Stimulated activated CD4-positive, alpha-beta T cell treated with anti-CD3 and anti-CD28 coated beads, Interleukin-2, amount 100 ng/mL, for 24 hours (primary cell): ENCODE data around the gene RASGRP1.

Experiments used
- DNase-seq, 2 donors: peaks; one replicate each; pipeline ENCODE4 v3.0.0-alpha.2; 2020

RASGRP1 gene

DNA sequence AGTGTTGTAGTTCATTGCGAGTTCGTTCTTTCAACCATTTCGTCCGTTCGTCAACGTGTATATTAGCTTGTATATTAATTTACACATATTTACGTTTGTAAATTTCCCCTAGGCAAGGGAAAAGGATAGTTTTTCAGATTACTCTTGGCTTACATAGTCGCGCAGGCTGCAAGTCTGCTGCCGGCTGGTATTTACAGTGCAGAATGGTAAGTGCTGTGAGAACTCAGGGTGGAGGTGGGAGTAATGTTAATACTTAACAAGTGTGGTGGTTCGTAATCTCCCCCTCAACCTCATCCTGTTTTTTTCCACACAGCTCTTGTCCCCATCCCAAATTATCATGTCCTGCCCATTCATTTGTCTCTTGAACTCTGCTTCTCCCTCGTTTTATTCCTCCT is 109.9 kb downstream of the RASGRP1 start:
- DNase-seq = no peak

DNA sequence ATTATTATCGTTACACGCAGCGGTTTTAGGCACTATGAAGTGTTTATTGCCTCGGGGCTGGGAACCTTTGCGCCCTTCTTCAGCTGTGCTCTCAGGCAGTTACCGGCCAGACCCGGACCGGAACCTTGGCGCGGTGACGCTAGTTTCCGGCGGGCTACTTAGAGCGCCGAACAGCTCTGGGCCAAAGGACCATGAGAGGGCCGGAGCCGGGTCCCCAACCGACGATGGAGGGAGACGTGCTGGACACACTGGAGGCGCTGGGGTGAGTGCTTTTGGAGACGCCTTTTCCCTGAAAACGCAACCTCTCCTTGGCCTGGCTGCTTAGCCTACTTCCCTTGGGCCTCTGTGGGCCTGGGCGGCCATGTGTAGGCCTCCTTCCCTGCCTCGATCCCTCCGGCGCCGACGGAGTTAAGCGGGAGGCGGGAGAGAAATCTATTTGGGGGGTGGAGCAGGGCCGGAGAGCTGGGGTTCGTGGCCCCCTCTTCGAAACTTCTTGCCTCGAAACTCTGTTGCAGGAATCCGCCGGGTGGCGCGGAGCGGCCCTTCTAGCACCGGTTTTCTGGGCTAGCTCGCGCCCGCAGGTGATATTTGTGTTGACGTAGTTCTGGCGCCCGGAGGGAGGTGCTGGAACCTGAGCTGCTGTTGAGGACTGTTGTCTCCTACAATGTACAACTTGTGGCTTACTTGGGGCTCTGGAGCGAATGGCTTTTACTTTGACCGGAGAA is 110.5 kb downstream of the RASGRP1 start, which contains the start of gene FAM98B:
Gene FAM98B (plus strand): TSS at position 157 of the 725 bp plus-strand sequence. CDS start 35 bp downstream, at position 192.
- DNase-seq = peak; percentile 92 to 94

DNA sequence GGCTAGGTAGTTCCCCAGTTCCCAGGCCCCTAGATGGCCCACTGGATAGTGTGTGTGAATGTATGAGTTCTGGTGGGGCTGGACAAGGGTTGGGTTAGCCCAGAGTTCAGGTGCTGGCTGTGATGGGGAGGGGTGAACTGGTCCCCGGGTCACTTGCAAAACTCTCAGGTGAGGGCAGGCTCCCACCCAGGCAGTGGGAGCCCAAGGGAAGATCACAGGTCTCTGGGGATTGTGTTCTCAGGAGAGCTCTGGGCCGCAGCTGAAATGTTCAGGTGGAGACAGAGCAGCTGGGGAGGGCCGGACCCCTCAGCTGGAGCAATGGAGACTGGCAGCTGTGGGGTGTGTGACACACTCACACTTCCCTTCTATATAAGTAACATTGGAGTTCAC is 123.5 kb downstream of the RASGRP1 start:
- DNase-seq = no peak

DNA sequence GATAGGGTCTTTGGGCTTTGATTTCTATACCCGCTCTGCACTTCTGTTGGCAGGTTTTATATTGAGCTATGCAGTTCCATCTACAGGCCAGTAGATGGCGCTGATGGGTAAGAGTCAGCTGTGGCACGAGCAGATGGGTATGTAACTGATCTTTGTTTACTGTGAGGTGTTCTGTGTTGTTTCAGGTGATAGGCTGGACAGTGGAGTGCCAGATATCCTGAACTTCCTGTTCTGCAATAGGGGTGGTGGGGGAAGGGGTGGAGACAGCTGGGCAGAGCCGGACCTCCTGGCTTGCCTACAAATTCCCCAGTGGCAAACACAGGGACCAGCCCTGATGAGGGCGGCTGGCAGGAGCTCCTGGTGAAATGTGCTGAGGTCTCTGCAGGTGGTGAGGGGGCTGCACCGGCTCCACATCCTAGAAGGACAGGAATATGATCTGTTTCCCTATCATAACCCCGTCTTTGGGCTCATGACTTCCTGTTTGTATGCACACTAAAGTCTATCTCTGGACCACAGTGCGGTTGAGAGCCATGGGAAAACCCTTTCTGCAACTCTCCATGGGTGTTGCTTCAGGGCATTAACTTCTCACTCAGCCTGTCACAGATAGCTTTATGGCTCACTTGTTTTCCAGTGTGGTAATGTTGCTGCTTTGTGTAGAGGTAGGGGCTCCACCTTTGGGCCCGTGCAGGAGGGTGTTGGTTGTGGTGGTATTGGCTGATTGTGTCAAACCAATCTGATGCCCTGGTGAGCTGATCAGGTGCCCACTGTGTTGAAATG is 124.1 kb downstream of the RASGRP1 start:
- DNase-seq = peak; percentile 24 to 58
